ENCODE data around the gene UGT2A1. TPM values are rescaled to one million over a fixed set of nuclear protein-coding genes. Genes with fewer than 3 reads are reported as not detected.

Gene UGT2A1
- total and polyA plus RNA-seq, 2 donors (not counting 1 experiment from before 2014, with no cell fraction given) = not detected

- H2AFZ ChIP-seq (ENCODE audit: insufficient read depth, low read depth, low read length, poor library complexity, severe bottlenecking) = no peak overlapping the region
- H3K27ac Mint-ChIP-seq = no peak overlapping the region
- H3K4me3 Mint-ChIP-seq = no peak overlapping the region
- ATAC-seq (ENCODE audit: low read depth) (no peak), DNase-seq (no peak)
- H3K4me2 ChIP-seq (replicated peaks; ENCODE audit: low read depth, low read length, poor library complexity, severe bottlenecking) = no peak overlapping the region
- peaks cover 0 to 1% (median 0%) of the 10 kb centered on the region in 3 donors for H3K9me3 ChIP-seq (ENCODE audit: control extremely low read depth in 1 of 3, control insufficient read depth in 2 of 3, insufficient read depth in 1 of 3, low read length in 2 of 3)
- no peak overlapping the region for H3K4me3 ChIP-seq (ENCODE audit: control extremely low read depth in 1 of 5, extremely low read depth in 1 of 5, insufficient read depth in 1 of 5, low read depth in 2 of 5, low read length in 4 of 5)
- intact Hi-C loops (cut with micrococcal nuclease) = no loop called here
- H4K20me1 ChIP-seq (ENCODE audit: control insufficient read depth, insufficient read depth, low read length, poor library complexity, severe bottlenecking) = no peaks in the 10 kb centered on the region
- H3K9me3 Mint-ChIP-seq (ENCODE audit: insufficient read depth) = peaks cover 7% of the 10 kb centered on the region
- TF ChIP-seq CTCF (IDR thresholded peaks at IDR 0.05) = no peak
- TF ChIP-seq EZH2 (IDR thresholded peaks at IDR 0.05; ENCODE audit: borderline replicate concordance, insufficient read depth, low read depth, low read length, poor library complexity, severe bottlenecking) = no peak
- H3K27ac ChIP-seq (ENCODE audit: low read length in 2 of 2) = no peak overlapping the region
- H3K4me1 Mint-ChIP-seq = no peaks in the 10 kb centered on the region
- CTCF ChIA-PET = no interaction called here
- H3K27me3 ChIP-seq (replicated peaks in 1 of 4; ENCODE audit: control extremely low read depth in 1 of 4, control insufficient read depth in 3 of 4, insufficient read depth in 4 of 4, low read length in 3 of 4) = no peaks in the 10 kb centered on the region
- no peaks in the 10 kb centered on the region for H3K36me3 ChIP-seq (replicated peaks in 1 of 2; ENCODE audit: control extremely low read depth in 1 of 2, control insufficient read depth in 1 of 2, extremely low read depth in 1 of 2, insufficient read depth in 2 of 2, low read length in 1 of 2)
- no peaks in the 10 kb centered on the region for H3K4me1 ChIP-seq (ENCODE audit: control insufficient read depth in 2 of 2, insufficient read depth in 2 of 2, low read length in 2 of 2)
- no peaks in the 10 kb centered on the region for H3K27me3 Mint-ChIP-seq
- H3K79me2 ChIP-seq (ENCODE audit: control insufficient read depth, insufficient read depth, low read length) = no peaks in the 10 kb centered on the region
- WGBS (ENCODE audit: insufficient coverage) = no CpG with 5 or more reads among the region's 2 CpGs
- POLR2A ChIA-PET = no interaction called here
- H3K9ac ChIP-seq (ENCODE audit: low read length) = no peak overlapping the region
These were observed 89.6 kb downstream of the UGT2A1 start for GRCh38 chr4:69563424-69563823.

GRCh38 chr4:69549651-69550050 is 103.4 kb downstream of the UGT2A1 start:
- no peak overlapping the region for H3K27ac Mint-ChIP-seq
- Histone ChIP-seq H2AFZ (ENCODE audit: insufficient read depth, low read depth, low read length, poor library complexity, severe bottlenecking) (no peak overlapping the region), H3K4me2 (replicated peaks; ENCODE audit: low read depth, low read length, poor library complexity, severe bottlenecking) (no peak overlapping the region), H3K9ac (ENCODE audit: low read length) (no peak overlapping the region), H3K79me2 (ENCODE audit: control insufficient read depth, insufficient read depth, low read length) (no peaks in the 10 kb centered on the region), H3K27me3 (replicated peaks in 1 of 4; ENCODE audit: control extremely low read depth in 1 of 4, control insufficient read depth in 3 of 4, insufficient read depth in 4 of 4, low read length in 3 of 4) (no peaks in the 10 kb centered on the region), H3K27ac (ENCODE audit: low read length in 2 of 2) (no peak overlapping the region), H3K36me3 (replicated peaks in 1 of 2; ENCODE audit: control extremely low read depth in 1 of 2, control insufficient read depth in 1 of 2, extremely low read depth in 1 of 2, insufficient read depth in 2 of 2, low read length in 1 of 2) (no peaks in the 10 kb centered on the region), H3K4me1 (ENCODE audit: control insufficient read depth in 2 of 2, insufficient read depth in 2 of 2, low read length in 2 of 2) (no peaks in the 10 kb centered on the region), H3K4me3 (ENCODE audit: control extremely low read depth in 1 of 5, extremely low read depth in 1 of 5, insufficient read depth in 1 of 5, low read depth in 2 of 5, low read length in 4 of 5) (no peak overlapping the region), H3K9me3 (ENCODE audit: control extremely low read depth in 1 of 3, control insufficient read depth in 2 of 3, insufficient read depth in 1 of 3, low read length in 2 of 3) (peaks cover 0 to 6% (median 0%) of the 10 kb centered on the region in 3 donors), H4K20me1 (ENCODE audit: control insufficient read depth, insufficient read depth, low read length, poor library complexity, severe bottlenecking) (no peaks in the 10 kb centered on the region)
- no peaks in the 10 kb centered on the region for H3K27me3 Mint-ChIP-seq
- H3K9me3 Mint-ChIP-seq (ENCODE audit: insufficient read depth) = peaks cover 4% of the 10 kb centered on the region
- ChIA-PET POLR2A (no interaction called here), CTCF (no interaction called here)
- no peak overlapping the region for H3K4me3 Mint-ChIP-seq
- H3K4me1 Mint-ChIP-seq = no peaks in the 10 kb centered on the region
- no peak for TF ChIP-seq EZH2 (IDR thresholded peaks at IDR 0.05; ENCODE audit: borderline replicate concordance, insufficient read depth, low read depth, low read length, poor library complexity, severe bottlenecking)
- intact Hi-C loops (cut with micrococcal nuclease) = no loop called here
- no peak for ATAC-seq (ENCODE audit: low read depth)
- WGBS (ENCODE audit: insufficient coverage) = 75% methylated on average over 2 of the region's 2 CpGs
- no peak for DNase-seq

All from B cell (primary cell).